ENCODE measurements around the gene ADRA2B.
A peak's percentile ranks its signal among the peaks of the same experiment; 100 is the strongest.

ADRA2B gene

DNA sequence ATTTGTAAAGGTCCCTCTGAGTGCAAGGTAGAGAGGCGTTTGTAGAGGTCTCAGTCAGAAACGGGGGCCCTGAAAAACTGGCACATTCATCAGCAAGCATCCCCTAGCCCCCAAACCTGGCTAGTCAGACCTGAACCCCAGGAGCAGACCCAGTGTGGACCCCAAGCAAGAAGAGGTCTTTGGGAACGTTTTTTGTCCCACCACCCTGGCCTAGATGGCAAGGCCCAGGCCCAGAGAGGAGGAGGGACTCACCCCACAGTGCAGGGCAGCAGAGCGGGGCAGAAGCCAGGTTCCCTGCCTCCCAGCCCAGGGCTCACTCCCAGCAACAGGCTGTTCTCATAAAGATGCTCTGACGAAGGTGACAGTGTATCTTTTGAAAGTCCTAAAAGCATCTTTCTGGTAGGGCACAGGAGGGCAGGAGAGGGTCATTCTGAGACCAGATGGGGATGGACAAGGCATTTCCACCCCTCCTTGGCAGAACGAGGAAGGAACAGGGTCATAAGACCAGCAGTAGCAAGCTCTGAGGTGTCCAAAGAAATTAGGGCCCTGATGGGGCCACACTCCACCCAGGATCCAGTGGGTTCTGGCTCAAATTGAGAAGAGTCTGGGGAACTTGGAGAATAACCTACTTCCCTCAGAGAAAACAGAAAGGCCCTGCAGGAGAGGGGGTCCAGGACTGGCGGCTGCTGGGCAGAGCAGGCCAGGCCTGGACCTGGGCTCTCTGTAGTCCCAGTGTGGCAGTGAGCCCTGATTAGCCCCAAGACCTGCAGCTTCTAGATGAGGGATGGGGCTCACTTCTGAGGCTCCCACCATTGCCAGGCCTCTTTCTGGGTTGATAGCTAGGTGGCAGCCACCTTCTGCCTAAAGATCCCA lies 18.2 kb downstream of the ADRA2B start:
- H3K4me3 ChIP-seq (ENCODE audit: low read length in 2 of 2), result no peak overlapping the region
- H3K36me3 ChIP-seq (ENCODE audit: control insufficient read depth in 2 of 2, insufficient read depth in 2 of 2, low read length in 2 of 2), result no peaks in the 10 kb centered on the region
- no peak overlapping the region for H3K27ac ChIP-seq (ENCODE audit: low read depth in 2 of 2, low read length in 2 of 2)
- peaks cover 0 to under 1% of the 10 kb centered on the region in 2 donors for H3K4me1 ChIP-seq (ENCODE audit: control insufficient read depth in 2 of 2, insufficient read depth in 2 of 2, low read length in 2 of 2)
- no peak overlapping the region for H3K9ac ChIP-seq (ENCODE audit: low read depth in 1 of 2, low read length in 2 of 2)
- H3K9me3 ChIP-seq (ENCODE audit: control insufficient read depth in 2 of 2, low read length in 2 of 2), result no peaks in the 10 kb centered on the region
- no peaks in the 10 kb centered on the region for H3K27me3 ChIP-seq (ENCODE audit: control insufficient read depth in 2 of 2, insufficient read depth in 2 of 2, low read length in 2 of 2)

DNA sequence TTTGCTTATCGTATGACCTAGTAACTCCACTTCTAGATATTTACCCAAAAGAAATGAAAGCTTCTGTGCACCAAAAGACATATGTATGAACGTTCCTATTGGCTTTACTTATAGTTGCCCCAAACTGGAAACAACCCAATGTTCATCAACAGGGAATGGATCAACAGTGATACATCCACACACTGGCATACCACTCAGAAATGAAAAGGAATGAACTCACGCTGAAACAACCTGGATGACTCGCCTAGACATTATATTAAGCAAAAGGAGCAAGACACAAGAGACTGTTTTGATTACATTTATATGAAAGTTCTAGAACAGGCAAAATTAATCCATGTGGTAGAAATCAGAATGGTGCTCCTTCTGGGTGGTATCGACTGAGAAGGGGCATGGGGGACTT lies 18.9 kb downstream of the ADRA2B start:
- no peak overlapping the region for H3K4me3 ChIP-seq (ENCODE audit: low read length in 2 of 2)
- H3K9ac ChIP-seq (ENCODE audit: low read depth in 1 of 2, low read length in 2 of 2), result no peak overlapping the region
- no peaks in the 10 kb centered on the region for H3K9me3 ChIP-seq (ENCODE audit: control insufficient read depth in 2 of 2, low read length in 2 of 2)
- no peak overlapping the region for H3K27ac ChIP-seq (ENCODE audit: low read depth in 2 of 2, low read length in 2 of 2)
- H3K4me1 ChIP-seq (ENCODE audit: control insufficient read depth in 2 of 2, insufficient read depth in 2 of 2, low read length in 2 of 2), result no peaks in the 10 kb centered on the region
- H3K27me3 ChIP-seq (ENCODE audit: control insufficient read depth in 2 of 2, insufficient read depth in 2 of 2, low read length in 2 of 2), result no peaks in the 10 kb centered on the region
- H3K36me3 ChIP-seq (ENCODE audit: control insufficient read depth in 2 of 2, insufficient read depth in 2 of 2, low read length in 2 of 2), result no peaks in the 10 kb centered on the region

DNA sequence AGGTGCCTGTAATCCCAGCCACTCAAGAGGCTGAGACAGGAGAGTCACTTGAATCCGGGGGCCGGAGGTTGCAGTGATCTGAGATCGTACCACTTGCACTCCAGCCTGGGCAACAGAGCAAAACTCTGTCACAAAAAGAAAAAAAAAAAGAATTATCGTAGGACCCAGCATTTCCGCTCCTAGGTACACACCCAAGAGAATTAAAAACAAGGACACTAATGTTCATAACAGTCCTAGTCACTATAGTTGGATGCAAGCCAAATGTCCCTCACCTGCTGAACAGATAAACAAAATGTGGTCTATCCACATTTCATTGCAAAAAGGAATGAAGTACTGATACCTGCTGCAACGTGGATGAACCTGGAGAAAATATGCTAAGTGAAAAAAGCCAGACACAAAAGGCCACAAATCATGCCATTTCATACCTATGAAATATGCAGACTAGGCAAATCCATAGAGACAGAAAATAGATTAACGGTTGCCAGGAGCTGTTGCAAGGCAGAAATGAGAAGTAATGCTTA lies 21.2 kb downstream of the ADRA2B start:
- no peak overlapping the region for H3K27ac ChIP-seq (ENCODE audit: low read depth in 2 of 2, low read length in 2 of 2)
- no peaks in the 10 kb centered on the region for H3K36me3 ChIP-seq (ENCODE audit: control insufficient read depth in 2 of 2, insufficient read depth in 2 of 2, low read length in 2 of 2)
- H3K4me3 ChIP-seq (ENCODE audit: low read length in 2 of 2), result no peak overlapping the region
- no peak overlapping the region for H3K9ac ChIP-seq (ENCODE audit: low read depth in 1 of 2, low read length in 2 of 2)
- peaks cover 14 to 16% of the 10 kb centered on the region in 2 donors for H3K4me1 ChIP-seq (ENCODE audit: control insufficient read depth in 2 of 2, insufficient read depth in 2 of 2, low read length in 2 of 2)
- no peaks in the 10 kb centered on the region for H3K27me3 ChIP-seq (ENCODE audit: control insufficient read depth in 2 of 2, insufficient read depth in 2 of 2, low read length in 2 of 2)
- no peaks in the 10 kb centered on the region for H3K9me3 ChIP-seq (ENCODE audit: control insufficient read depth in 2 of 2, low read length in 2 of 2)

- Histone ChIP-seq H3K27me3 (ENCODE audit: control insufficient read depth in 2 of 2, insufficient read depth in 2 of 2, low read length in 2 of 2) (no peaks in the 10 kb centered on the region), H3K4me3 (ENCODE audit: low read length in 2 of 2) (no peak overlapping the region), H3K36me3 (ENCODE audit: control insufficient read depth in 2 of 2, insufficient read depth in 2 of 2, low read length in 2 of 2) (no peaks in the 10 kb centered on the region), H3K27ac (ENCODE audit: low read depth in 2 of 2, low read length in 2 of 2) (no peak overlapping the region), H3K9me3 (ENCODE audit: control insufficient read depth in 2 of 2, low read length in 2 of 2) (no peaks in the 10 kb centered on the region), H3K9ac (ENCODE audit: low read depth in 1 of 2, low read length in 2 of 2) (no peak overlapping the region), H3K4me1 (ENCODE audit: control insufficient read depth in 2 of 2, insufficient read depth in 2 of 2, low read length in 2 of 2) (peaks cover 14 to 16% of the 10 kb centered on the region in 2 donors)
These were observed 22.8 kb downstream of the ADRA2B start for GRCh38 chr2:96093528-96093927.

GRCh38 chr2:96092951-96093350 lies 23.4 kb downstream of the ADRA2B start:
- Histone ChIP-seq H3K36me3 (ENCODE audit: control insufficient read depth in 2 of 2, insufficient read depth in 2 of 2, low read length in 2 of 2) (no peaks in the 10 kb centered on the region), H3K27me3 (ENCODE audit: control insufficient read depth in 2 of 2, insufficient read depth in 2 of 2, low read length in 2 of 2) (no peaks in the 10 kb centered on the region), H3K9ac (ENCODE audit: low read depth in 1 of 2, low read length in 2 of 2) (no peak overlapping the region), H3K27ac (ENCODE audit: low read depth in 2 of 2, low read length in 2 of 2) (no peak overlapping the region), H3K4me1 (ENCODE audit: control insufficient read depth in 2 of 2, insufficient read depth in 2 of 2, low read length in 2 of 2) (peaks cover 14 to 16% of the 10 kb centered on the region in 2 donors), H3K9me3 (ENCODE audit: control insufficient read depth in 2 of 2, low read length in 2 of 2) (no peaks in the 10 kb centered on the region), H3K4me3 (ENCODE audit: low read length in 2 of 2) (no peak overlapping the region)

- Histone ChIP-seq H3K27ac (ENCODE audit: low read depth in 2 of 2, low read length in 2 of 2) (no peak overlapping the region), H3K9me3 (ENCODE audit: control insufficient read depth in 2 of 2, low read length in 2 of 2) (no peaks in the 10 kb centered on the region), H3K27me3 (ENCODE audit: control insufficient read depth in 2 of 2, insufficient read depth in 2 of 2, low read length in 2 of 2) (no peaks in the 10 kb centered on the region), H3K36me3 (ENCODE audit: control insufficient read depth in 2 of 2, insufficient read depth in 2 of 2, low read length in 2 of 2) (no peaks in the 10 kb centered on the region), H3K4me3 (ENCODE audit: low read length in 2 of 2) (no peak overlapping the region), H3K9ac (ENCODE audit: low read depth in 1 of 2, low read length in 2 of 2) (no peak overlapping the region), H3K4me1 (ENCODE audit: control insufficient read depth in 2 of 2, insufficient read depth in 2 of 2, low read length in 2 of 2) (peaks cover 14 to 16% of the 10 kb centered on the region in 2 donors)
These were observed 23.8 kb downstream of the ADRA2B start for GRCh38 chr2:96092573-96092877.

DNA sequence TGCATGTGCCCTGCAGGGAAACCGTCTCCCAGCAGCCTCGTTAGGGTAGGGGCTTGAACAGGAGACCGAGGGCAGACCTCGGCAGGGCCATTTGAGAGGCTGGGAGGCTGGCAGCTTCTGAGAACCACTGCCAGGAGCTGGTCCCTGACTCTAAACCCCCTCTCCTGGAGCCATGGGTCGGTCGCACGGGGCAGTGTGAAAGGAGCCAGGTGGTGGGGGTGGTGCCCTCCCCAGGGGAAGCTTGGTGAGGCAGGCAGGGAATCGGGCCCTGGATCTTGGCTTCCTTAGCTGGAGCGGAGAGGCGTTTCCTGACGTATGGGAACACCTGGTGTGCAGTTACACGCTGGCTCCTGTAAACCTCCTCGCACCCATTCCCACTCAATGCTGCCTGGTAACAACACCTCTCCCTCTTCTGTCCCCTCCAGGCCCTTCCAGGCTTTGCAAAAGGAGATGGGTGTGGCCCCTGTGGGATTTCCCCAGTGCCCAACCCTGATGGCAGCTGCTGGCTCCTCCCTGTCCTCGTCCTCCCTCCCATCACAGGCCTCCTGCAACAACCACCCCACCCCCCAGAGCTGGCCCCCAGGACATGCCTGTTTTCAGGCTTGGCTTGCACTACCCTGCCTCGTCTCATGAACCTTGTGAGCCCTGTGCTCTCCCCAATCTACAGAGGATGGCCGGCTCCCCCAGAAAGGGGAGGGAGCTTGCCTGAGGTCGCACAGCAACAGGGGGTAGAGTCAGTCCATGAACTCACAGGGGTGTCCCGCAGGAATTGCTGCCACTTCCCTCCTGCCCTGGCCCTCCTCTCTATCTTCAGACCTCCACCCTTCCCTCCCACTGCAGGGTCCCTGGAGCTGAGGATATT lies 24.4 kb downstream of the ADRA2B start:
- Histone ChIP-seq H3K27me3 (ENCODE audit: control insufficient read depth in 2 of 2, insufficient read depth in 2 of 2, low read length in 2 of 2) (no peaks in the 10 kb centered on the region), H3K4me1 (ENCODE audit: control insufficient read depth in 2 of 2, insufficient read depth in 2 of 2, low read length in 2 of 2) (peaks cover 14 to 16% of the 10 kb centered on the region in 2 donors), H3K4me3 (ENCODE audit: low read length in 2 of 2) (peak overlapping the region in 1 of 2 donors; percentile 20), H3K36me3 (ENCODE audit: control insufficient read depth in 2 of 2, insufficient read depth in 2 of 2, low read length in 2 of 2) (no peaks in the 10 kb centered on the region), H3K27ac (ENCODE audit: low read depth in 2 of 2, low read length in 2 of 2) (peak overlapping the region; percentile 16 to 23), H3K9me3 (ENCODE audit: control insufficient read depth in 2 of 2, low read length in 2 of 2) (no peaks in the 10 kb centered on the region), H3K9ac (ENCODE audit: low read depth in 1 of 2, low read length in 2 of 2) (peak overlapping the region in 1 of 2 donors; percentile 6)

GRCh38 chr2:96091141-96091710 lies 25.1 kb downstream of the ADRA2B start:
- Histone ChIP-seq H3K27me3 (ENCODE audit: control insufficient read depth in 2 of 2, insufficient read depth in 2 of 2, low read length in 2 of 2) (no peaks in the 10 kb centered on the region), H3K9ac (ENCODE audit: low read depth in 1 of 2, low read length in 2 of 2) (peak overlapping the region in 1 of 2 donors; percentile 6), H3K4me3 (ENCODE audit: low read length in 2 of 2) (no peak overlapping the region), H3K9me3 (ENCODE audit: control insufficient read depth in 2 of 2, low read length in 2 of 2) (no peaks in the 10 kb centered on the region), H3K36me3 (ENCODE audit: control insufficient read depth in 2 of 2, insufficient read depth in 2 of 2, low read length in 2 of 2) (no peaks in the 10 kb centered on the region), H3K4me1 (ENCODE audit: control insufficient read depth in 2 of 2, insufficient read depth in 2 of 2, low read length in 2 of 2) (peaks cover 14 to 16% of the 10 kb centered on the region in 2 donors), H3K27ac (ENCODE audit: low read depth in 2 of 2, low read length in 2 of 2) (peak overlapping the region; percentile 16 to 23)

DNA sequence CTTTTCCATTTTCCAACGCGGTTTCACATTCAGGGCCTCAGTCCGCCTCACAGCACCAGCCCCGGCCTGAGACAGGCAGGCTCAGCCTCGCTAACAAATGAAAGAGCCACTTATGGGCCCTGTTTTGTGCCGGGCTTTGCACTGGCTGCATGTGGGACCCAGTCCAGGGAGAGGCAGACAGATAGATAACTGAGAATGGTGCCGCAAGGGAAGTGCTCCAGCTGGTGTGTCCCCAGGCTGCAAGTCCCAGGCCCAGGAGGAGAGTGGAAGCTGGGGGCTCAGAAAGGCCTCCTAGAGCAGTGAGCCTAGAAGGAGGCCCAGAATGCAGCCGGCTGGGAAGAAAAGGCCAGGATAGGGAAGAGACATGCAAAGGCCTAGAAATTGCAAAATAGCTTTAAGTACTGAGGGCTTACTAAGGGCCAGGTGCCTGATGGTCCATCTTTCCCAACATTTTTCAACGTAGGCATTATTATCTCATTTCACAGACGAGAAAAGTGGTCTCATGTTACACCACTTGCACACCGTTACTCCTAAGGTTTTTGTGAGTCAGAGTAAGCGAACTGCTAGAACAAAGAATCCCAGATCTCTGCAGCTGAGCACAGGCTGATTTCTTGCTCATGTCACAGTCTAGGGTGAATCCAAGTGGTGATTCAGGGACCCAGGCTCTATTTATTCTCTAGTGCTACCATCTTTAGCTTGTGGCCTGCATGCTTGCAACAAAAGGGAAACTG lies 26.0 kb downstream of the ADRA2B start:
- Histone ChIP-seq H3K27me3 (ENCODE audit: control insufficient read depth in 2 of 2, insufficient read depth in 2 of 2, low read length in 2 of 2) (no peaks in the 10 kb centered on the region), H3K36me3 (ENCODE audit: control insufficient read depth in 2 of 2, insufficient read depth in 2 of 2, low read length in 2 of 2) (no peaks in the 10 kb centered on the region), H3K4me1 (ENCODE audit: control insufficient read depth in 2 of 2, insufficient read depth in 2 of 2, low read length in 2 of 2) (peaks cover 14 to 16% of the 10 kb centered on the region in 2 donors), H3K4me3 (ENCODE audit: low read length in 2 of 2) (no peak overlapping the region), H3K9ac (ENCODE audit: low read depth in 1 of 2, low read length in 2 of 2) (no peak overlapping the region), H3K9me3 (ENCODE audit: control insufficient read depth in 2 of 2, low read length in 2 of 2) (no peaks in the 10 kb centered on the region), H3K27ac (ENCODE audit: low read depth in 2 of 2, low read length in 2 of 2) (no peak overlapping the region)

Measured in mucosa of rectum (tissue), 2 donors.